ENCODE measurements around the gene EIF3L.

Gene EIF3L

DNA sequence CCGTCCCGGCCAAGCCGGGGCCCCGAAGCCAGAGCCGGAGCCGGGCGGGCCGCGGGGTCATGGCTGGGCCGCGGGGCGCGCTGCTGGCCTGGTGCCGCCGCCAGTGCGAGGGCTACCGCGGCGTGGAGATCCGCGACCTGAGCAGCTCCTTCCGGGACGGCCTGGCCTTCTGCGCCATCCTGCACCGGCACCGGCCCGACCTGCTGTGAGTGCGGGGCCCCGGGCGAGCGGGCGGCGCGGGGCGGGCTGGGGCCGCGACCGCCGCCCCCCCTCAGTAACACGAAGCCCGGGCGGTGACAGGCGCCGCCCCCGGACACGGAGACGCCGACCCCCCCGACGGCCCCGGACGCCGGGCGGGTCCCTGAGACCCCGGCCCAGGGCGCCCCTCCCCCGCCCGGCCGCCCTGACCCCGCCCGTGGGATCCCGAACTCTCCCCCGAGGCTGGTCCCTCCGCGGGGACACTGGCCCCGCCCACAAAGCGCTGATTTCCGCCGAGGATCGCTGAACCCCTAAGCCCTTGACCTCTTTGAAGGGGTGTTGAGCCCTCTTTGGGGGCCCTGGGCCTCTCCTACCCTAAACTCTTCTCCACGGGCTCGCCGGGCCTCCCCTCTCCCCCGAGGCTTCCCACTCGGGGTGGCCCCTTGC lies 57.3 kb downstream of the EIF3L start:
- DNase-seq, result no peak

DNA sequence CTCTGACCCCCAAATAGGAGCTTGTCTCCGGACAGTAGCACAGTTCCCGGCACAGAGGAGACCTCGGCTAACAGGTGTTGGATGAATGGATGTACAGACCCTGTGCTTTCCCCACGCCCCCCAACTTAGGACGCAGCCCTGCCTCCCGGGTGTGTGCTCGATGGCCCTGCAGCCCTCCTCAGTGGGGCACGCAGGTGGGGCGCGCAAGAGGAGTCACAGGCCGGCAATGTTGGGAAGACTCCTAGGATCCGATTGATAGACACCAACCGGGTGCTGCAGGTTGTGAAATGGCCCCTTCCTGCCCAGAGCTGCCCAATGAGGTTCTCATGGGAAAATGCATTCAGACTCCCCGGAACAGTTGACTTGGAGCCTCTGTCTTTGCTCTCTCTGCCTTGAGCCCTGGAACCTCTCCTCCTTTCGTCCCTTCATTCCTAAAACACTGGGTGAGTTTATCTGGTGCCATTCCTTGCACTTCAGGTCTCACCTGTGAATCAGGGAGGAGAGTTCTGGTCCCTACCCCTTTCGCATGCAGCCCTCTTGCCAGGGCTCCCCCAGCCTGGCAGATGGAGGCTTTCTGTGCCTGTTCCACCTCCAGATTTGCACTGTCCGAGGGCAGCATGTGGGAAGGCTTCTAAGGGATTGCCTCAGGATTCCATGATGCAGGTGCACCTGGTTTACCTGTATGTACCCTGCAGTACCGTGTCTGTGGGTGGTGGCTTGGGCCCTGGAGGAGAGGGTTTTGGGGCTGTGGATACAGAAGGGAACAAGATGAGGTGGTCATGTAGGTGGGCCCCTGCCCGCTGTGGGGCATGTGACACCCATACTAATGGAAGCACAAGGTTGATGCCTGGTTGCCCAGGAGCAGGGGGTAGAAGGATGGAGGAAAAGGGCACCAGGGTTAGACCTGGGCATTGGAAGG lies 58.1 kb downstream of the EIF3L start:
- DNase-seq, result no peak

DNA sequence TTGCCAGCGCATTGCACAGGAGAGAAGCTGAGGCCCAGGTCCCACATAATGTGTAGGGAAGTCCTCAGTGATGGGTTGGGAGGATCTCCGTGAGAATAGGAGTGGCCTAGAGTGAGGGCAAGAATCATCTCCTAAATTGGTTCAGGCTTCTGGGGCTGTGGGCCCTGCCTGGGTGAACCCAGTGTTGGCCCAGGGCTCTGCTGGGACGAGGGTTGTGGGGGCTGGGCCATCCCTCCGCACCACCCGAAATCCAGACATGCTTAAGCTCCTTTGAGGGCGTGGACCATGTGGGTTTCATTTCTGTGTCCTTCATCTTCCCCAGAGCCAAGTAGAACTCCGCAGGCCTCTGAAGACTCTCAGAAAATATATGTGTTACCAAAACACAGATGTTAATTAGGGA lies 60.5 kb downstream of the EIF3L start:
- DNase-seq, result no peak

DNA sequence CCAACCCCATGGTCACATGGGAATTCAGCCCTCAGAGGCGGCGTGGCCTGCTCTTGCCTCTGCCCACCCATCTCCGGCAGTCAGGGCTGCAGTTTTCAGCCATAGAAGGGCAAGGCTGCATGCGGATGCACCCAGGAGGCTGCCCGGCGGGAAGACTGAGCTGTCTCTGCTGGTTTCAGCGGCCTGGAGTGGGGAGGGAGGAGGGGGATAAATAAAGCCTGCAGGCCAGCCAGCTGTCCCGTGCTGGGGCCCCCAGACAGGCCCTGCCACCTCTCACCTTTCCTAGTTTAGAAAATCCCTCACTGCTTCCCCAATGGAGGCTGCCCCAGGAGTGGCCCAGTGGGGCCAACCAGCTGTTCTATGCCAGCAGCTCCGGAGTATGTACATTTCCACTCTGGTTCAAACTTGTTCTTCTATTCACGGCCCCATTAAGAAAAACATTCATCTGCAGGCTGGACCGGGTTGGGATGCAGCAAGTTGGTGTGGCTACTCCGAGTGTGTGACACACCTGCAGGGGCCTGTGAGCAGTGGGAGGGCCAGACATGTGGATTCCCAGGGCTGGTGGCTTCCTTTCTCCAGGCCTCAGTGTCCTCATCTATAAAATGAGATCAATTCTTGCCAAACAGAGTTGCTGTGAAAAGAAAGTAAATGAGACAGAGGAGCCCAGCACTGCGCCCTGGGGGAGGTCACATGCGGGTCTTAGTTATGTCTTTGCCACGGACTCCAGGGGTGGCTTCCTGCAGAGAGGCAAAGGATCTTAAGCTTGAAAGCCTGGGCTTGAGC lies 61.9 kb downstream of the EIF3L start:
- no peak for DNase-seq

DNA sequence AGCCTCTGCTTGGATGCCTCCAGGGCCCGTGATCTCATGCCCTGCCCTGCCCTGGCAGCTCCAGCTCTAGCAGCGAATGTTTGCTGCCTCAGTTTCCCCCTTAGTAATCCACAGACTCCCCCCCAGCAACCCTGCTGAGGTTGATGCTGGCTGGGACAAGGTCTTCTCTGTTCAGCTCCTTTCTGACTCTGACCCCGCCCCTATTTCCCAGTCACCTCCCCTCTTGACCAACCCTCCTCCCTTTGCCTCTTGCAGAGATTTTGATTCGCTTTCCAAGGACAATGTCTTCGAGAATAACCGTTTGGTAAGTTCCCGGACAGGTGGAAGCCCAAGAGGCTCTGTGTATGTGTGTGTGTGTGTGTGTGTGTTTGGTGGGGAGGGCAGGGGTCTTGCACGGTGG lies 62.5 kb downstream of the EIF3L start:
- no peak for DNase-seq

DNA sequence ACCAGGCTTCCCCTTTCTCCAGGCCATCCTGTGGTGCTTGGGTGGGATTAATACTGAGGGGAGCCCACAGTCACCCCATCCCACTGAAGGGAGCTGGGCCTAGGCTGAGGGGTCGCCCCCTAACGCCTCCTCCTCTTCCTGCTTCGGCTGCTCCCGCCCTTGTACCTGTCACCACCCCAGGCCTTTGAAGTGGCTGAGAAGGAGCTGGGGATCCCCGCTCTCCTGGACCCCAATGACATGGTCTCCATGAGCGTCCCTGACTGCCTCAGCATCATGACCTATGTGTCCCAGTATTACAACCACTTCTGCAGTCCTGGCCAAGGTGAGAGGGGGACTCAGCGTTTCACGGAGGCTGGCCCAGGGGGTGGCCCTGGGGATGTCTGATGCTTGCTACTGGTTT lies 63.0 kb downstream of the EIF3L start:
- DNase-seq, result no peak

DNA sequence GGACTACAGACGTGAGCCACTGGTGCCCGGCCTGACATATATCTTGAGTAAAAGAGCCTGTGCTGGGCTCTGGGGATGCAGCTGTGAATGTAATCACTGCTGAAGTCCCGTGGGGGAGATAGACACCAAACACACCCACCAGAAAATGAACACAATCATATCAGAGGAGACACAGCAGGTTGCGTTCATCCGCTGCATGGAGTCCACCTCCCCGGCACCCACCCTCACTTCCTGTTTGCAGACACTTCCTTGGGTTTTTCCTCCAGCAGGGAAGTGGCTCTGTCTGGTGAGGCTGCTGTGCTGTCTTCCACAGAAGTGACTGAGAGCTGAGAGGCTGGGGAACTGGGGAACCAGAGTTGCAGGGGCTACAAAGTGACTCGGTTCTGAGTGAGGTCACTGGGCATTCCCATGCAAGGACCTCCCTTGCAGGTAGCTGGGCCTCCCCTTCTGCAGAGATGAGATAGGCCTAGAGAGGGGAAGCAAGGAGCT lies 64.1 kb downstream of the EIF3L start:
- no peak for DNase-seq

DNA sequence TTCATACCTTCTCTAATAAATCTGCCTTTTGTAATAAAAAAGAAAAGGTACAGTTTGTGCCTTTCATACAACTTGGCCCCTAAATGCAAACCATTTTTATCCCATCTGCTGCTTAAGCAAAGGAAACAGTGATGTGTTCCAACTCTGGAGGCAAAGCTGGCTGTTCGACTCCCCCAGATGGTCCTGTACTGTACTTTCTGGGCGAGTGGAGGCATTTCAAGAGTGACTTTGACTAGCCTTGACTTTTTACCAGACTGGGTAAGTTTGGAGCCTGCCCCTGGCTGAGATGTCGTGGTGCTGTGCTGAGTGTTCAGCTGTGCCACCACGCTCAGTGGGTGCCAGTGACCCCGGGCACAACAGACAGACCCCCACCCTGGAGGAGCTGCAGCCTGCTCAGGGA lies 67.1 kb downstream of the EIF3L start:
- no peak for DNase-seq

DNA sequence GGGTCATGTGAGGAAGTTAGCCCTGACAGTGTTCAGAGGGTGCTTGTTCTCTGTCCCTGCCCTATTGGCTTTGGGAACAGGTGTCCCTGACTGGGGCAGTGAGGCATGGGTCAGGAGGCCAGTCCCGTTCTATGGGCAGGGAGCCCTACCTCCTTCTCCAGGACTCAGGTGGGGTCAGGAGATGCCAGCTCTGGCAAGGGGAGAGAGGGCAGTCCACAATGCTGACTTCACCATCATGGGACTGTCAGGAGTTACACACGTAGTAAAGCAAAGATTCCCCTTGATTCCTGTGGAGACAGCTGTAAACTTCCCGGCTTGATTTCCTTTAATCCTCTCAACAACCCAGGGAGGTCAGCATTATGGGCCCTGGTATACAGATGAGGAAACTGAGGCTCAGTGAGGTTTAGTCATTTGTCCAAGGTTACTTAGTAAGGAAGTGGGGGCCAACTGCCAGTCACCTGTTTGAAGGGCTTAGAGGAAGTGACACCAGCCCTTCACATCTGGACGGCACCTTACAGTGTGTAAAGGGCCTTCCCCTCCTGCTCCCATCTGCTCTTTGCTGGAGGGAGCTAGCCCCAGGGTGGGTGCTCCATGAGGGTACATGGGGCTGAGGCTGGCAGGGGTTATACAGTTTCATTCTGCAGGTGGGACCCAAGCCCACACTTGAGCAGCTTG lies 68.8 kb downstream of the EIF3L start:
- DNase-seq, result no peak

DNA sequence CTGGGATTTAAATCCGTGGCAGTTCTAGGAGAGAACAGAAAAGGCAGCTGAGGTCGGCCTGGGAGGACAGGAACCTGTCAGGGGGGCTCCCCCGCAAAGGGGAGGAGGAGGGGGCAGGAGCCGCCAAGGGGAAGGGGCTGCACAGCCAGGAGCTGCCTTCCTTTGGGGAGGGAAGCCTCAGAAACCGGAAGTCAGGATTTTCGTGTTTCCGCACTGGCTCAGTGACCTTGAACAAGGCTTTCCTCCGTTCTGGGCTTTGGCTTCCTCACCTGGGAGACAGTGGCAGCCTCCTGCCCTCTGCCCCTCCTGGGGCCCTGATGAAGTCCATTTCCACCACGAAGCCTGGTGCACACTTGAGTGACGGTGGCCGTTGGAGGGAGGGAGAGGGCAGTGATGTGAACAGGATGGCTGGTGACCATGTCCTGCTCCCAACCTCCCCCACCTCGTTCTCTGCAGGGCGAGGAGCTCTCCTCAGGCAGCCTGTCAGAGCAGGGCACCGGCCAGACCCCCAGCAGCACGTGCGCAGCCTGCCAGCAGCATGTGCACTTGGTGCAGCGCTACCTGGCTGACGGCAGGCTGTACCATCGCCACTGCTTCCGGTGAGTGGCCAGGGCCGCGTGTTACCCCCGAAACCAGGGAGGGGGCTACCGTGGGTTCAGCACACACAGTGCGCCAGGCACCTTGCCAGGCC lies 69.5 kb downstream of the EIF3L start:
- DNase-seq, result no peak

DNA sequence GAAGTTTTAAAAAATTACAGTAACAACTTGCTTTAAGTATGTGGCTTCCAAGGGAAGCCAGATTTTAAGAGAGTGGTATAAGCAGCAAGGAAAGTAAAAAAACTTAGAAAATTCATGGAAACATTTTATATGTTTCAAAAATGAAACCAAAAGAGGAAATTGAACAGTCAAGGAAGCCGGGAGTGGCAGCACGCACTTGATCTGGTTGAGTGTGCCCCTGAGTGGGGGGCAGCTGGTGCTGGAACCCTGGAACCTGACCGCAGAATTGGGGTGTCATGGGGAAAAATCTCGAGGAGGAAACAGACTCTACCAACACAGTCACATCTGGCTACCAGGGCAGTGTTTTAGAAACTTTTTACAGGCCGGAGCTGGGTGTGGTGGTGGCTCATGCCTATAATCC lies 70.9 kb downstream of the EIF3L start:
- DNase-seq, result no peak

DNA sequence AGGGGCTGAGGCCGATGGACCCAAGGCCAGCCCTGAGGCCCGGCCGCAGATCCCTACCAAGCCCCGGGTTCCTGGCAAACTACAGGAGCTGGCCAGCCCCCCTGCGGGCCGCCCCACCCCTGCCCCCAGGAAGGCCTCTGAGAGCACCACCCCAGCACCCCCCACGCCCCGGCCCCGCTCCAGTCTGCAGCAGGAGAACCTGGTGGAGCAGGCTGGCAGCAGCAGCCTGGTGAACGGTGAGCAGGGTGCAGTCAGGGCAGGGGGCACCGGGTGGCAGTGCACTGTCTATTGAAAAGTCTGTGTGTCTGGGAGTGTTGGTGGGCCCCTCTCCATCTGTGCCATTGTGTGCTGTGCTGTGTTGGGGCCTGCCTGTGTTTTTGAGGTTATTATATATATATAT lies 73.0 kb downstream of the EIF3L start:
- no peak for DNase-seq

DNA sequence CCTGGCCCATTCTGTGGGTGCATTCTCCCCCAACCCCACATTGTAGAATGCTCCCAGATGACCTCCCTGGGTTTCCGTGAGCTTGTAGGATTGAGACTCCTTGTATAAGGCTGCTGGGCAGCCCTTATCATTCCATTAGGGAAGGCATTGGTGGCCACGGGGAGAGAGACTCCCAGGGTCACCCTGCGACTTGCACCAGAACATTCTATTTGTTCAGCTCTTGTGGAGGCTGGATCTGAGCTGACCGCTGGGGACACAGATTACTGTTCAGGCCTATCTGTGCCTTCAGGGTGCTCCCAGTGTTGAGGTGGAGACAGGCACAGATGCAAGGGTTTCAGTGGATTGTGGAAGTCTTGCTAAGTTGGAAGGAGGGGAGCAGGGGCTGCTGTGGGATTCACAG lies 74.7 kb downstream of the EIF3L start:
- no peak for DNase-seq

DNA sequence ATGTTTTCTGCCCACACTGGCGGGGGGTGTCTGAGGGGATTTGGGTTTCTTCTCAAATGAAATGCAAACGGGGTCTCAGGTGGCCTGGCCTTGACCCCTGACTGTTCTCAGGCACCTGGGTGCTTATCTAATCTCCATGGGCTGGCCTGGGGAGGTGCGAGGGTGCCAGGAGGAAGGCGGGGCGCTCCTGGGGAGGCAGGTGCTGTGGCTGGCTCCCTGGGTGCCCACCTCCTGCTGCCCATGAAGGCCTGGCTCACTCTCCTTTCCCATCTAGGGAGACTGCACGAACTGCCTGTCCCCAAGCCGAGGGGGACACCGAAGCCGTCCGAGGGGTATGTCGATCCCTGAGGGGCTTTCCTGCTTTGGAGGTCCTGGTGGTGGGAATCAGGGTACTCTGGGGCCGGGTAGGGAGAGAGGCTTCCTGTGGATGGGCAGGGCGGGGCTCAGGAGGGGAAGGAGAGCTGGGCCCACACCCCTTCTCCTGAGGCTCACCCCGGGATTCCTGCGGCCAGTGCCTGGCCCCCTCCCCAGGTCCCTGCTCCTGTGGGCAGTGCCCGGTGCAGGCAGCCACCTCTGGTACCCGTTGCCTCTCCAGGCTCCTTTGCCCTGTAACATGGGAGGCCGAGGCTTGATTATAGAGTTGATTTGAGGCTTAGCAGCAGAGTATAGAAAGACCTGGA lies 75.3 kb downstream of the EIF3L start:
- no peak for DNase-seq

DNA sequence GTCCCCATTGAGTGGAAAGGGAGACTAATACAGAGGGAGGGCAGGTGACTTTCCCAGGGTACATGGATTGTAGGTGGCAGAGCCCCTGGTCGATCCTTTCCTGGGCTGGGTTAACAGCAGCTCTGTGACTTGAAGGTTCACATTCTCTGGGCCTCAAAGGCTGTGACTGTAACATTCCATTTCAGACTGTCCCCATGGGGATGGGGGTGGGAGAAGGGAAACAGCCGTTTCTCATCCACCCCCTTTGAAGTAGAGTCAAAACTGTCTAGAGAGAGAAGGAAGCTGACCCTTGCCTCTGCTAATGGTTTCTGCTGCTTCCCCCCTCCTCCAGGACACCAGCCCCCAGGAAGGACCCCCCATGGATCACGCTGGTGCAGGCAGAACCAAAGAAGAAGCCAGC lies 76.1 kb downstream of the EIF3L start:
- DNase-seq, result no peak

DNA sequence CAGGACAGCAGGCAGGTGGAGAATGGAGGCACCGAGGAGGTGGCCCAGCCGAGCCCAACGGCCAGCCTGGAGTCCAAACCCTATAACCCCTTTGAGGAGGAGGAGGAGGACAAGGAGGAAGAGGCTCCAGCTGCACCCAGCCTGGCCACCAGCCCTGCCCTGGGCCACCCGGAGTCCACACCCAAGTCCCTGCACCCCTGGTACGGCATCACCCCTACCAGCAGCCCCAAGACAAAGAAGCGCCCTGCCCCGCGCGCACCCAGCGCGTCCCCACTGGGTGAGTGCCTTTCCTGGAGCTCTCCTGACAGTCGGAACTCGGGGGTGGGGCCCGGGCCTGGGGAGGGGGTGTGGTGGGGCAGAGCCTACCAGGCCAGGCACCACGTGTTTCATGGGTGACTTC lies 76.5 kb downstream of the EIF3L start:
- no peak for DNase-seq

DNA sequence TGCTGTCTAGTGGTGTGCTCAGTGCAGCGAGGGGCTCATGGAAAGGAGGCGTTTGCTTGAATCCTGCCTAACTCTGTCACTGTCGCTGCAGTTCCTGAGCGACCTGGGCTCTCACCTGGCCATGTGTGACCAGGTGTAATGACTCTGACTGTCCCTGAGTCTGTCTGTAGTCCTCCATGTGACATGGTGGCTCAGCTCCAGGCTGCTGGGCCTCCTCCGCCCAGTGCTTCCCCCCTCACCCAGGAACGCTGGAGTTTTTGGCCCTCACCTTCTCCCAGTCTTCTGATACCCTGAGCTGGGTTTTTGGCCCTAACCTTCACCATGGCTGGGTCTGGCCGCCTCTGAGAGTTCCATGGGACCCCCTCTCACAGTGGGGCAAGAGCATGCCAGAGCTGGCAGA lies 77.1 kb downstream of the EIF3L start:
- DNase-seq, result no peak

DNA sequence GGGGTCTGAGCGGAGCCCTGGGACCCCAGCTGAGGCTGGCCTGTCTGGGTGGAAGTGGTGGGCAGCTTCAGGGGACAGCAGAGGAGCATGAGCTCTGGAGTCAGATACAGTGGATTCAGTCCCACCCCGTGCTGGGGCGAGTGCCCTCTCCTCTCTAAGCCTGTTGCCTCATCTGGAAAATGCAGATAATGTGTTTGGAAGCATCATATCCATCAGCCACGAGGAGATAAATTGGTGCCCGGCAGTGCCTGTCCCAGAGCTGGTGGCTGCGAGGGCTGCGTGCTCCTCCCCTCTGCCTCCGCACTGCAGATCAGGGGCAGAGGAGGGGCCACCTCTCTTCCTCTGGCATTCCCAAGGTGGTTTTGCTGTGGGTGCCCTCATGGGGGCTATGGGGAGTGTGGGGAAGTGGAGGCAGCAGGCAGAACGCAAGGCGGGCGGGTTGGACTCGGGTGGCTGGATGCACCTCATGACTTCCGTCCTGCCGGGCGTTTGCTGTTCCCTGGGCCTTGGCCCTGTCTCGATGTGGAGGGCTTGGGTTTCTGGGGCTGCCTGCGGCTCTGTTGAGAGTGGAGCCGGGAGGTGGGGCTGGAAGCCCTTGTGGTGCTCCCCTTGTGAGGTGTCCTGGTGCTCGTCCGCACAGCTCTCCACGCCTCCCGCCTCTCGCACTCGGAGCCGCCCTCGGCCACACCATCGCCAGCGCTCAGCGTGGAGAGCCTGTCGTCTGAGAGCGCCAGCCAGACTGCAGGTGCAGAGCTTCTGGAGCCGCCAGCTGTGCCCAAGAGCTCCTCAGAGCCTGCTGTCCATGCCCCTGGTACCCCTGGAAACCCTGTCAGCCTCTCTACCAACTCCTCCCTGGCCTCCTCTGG lies 77.8 kb downstream of the EIF3L start:
- DNase-seq, result no peak

DNA sequence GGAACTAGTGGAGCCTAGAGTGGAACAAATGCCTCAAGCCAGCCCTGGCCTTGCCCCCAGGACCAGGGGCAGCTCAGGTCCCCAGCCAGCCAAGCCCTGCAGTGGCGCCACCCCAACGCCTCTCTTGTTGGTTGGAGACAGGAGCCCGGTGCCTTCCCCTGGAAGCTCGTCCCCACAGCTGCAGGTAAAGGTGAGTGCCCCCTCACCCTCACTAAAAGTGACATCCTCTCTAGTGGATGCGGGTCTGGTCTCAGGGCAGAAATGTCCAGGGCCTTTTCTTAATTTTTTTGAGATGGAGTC lies 78.4 kb downstream of the EIF3L start:
- no peak for DNase-seq

DNA sequence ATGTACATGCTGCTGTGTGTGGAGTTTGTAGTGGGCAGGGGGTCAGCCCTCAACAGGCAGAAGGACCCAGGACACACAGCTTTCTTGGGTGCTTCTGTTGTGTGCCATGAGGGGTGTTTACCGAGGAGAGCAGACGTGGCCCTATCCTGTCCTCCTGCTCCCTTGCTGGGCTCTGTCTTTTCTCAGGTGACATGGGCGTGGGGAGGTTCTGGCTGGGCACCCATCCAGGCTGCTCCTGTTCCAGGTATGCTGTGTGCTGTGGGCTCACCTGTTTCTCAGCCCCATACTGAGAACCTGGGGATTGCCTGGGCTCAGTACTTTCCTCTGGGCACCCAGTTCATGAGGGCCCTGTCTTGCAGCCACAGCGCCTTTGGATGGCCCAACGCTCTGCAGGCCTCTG lies 80.2 kb downstream of the EIF3L start:
- DNase-seq, result no peak
